ENCODE measurements around the gene ZNF808. TPM values are rescaled to one million over a fixed set of nuclear protein-coding genes. Genes with fewer than 3 reads are reported as not detected.

Gene ZNF808
- polyA plus RNA-seq, 1 experiment: 2.8 TPM

Small RNA genes lying within 50 kb of the gene (small RNA-seq; reads per million reads assigned to genes)
- not detected for gene RPL39P34 (ENCODE audit: insufficient read length, low read depth, low replicate concordance)

Other genes with a start within 250 kb of the ZNF808 start
- gene ZNF480, start 230.5 kb upstream of the ZNF808 start, polyA plus RNA-seq (2011; rRNA removed): 2.1 and 4.8 TPM in 2 replicates
- gene ZNF610, start 191.4 kb upstream of the ZNF808 start, polyA plus RNA-seq (2011; rRNA removed): 1.4 and 1.7 TPM in 2 replicates
- 12.9 and 16.1 TPM in 2 replicates for gene ZNF880, start 157.7 kb upstream of the ZNF808 start, polyA plus RNA-seq (2011; rRNA removed)
- gene ZNF528, start 129.8 kb upstream of the ZNF808 start, polyA plus RNA-seq (2011; rRNA removed): 12.1 and 18.3 TPM in 2 replicates
- gene ZNF534, start 98.5 kb upstream of the ZNF808 start, polyA plus RNA-seq (2011; rRNA removed): 0.05 TPM in 1 of 2 replicates, not detected in the other
- 0.82 and 1.7 TPM in 2 replicates for gene ZNF578, start 74.1 kb upstream of the ZNF808 start, polyA plus RNA-seq (2011; rRNA removed)
- gene ZNF701, start 42.6 kb downstream of the ZNF808 start, polyA plus RNA-seq (2011; rRNA removed): 3.8 and 6.0 TPM in 2 replicates
- gene ZNF83, start 110.7 kb downstream of the ZNF808 start, polyA plus RNA-seq (2011; rRNA removed): 23.7 and 36.1 TPM in 2 replicates
- gene ZNF611, start 207.4 kb downstream of the ZNF808 start, polyA plus RNA-seq (2011; rRNA removed): 2.4 and 3.8 TPM in 2 replicates